Measurements from ENCODE around the gene PLXNA3.

- TF ChIP-seq CTCF (conservative IDR thresholded peaks at IDR 0.05 in 1 of 2, IDR thresholded peaks at IDR 0.05 in 1 of 2; ENCODE audit: low read depth in 1 of 2, low read length in 2 of 2) (no peak), EZH2 (IDR thresholded peaks at IDR 0.05; ENCODE audit: low read length, missing control alignments) (no peak)
These were observed 27.6 kb upstream of the PLXNA3 start for GRCh38 chrX:154430479-154430878.
